ENCODE data around the gene IQCK. TPM values are rescaled to one million over a fixed set of nuclear protein-coding genes. Genes with fewer than 3 reads are reported as not detected.

The IQCK gene
- total RNA-seq, 1 donor from 2014 or later, result 1.3 TPM

- no peaks in the 10 kb centered on the region for H3K36me3 ChIP-seq (ENCODE audit: control insufficient read depth, insufficient read depth, low read length)
- no peak for TF ChIP-seq CTCF (IDR thresholded peaks at IDR 0.05; ENCODE audit: insufficient read depth, low read length, severe bottlenecking)
- H3K4me3 ChIP-seq (ENCODE audit: low read depth, low read length), result no peak overlapping the region
- H3K27me3 ChIP-seq (ENCODE audit: control insufficient read depth, insufficient read depth, low read length), result no peaks in the 10 kb centered on the region
- FAIRE-seq (no peak), DNase-seq (ENCODE audit: low read depth) (no peak)
These were observed 27.4 kb downstream of the IQCK start for GRCh38 chr16:19745286-19746010.

GRCh38 chr16:19746561-19746960 is 28.5 kb downstream of the IQCK start:
- Histone ChIP-seq H3K27me3 (ENCODE audit: control insufficient read depth, insufficient read depth, low read length) (no peaks in the 10 kb centered on the region), H3K36me3 (ENCODE audit: control insufficient read depth, insufficient read depth, low read length) (no peaks in the 10 kb centered on the region), H3K4me3 (ENCODE audit: low read depth, low read length) (no peak overlapping the region)
- TF ChIP-seq CTCF (IDR thresholded peaks at IDR 0.05; ENCODE audit: insufficient read depth, low read length, severe bottlenecking), result no peak
- FAIRE-seq (no peak), DNase-seq (ENCODE audit: low read depth) (no peak)

- peak; percentile 60 for DNase-seq (ENCODE audit: low read depth)
- no peak for FAIRE-seq
- no peaks in the 10 kb centered on the region for H3K36me3 ChIP-seq (ENCODE audit: control insufficient read depth, insufficient read depth, low read length)
- TF ChIP-seq CTCF (IDR thresholded peaks at IDR 0.05; ENCODE audit: insufficient read depth, low read length, severe bottlenecking), result no peak
- H3K4me3 ChIP-seq (ENCODE audit: low read depth, low read length), result no peak overlapping the region
- H3K27me3 ChIP-seq (ENCODE audit: control insufficient read depth, insufficient read depth, low read length), result no peaks in the 10 kb centered on the region
These were observed 30.5 kb downstream of the IQCK start for GRCh38 chr16:19748389-19749168.

GRCh38 chr16:19749571-19750080 is 31.6 kb downstream of the IQCK start:
- Histone ChIP-seq H3K4me3 (ENCODE audit: low read depth, low read length) (no peak overlapping the region), H3K27me3 (ENCODE audit: control insufficient read depth, insufficient read depth, low read length) (no peaks in the 10 kb centered on the region), H3K36me3 (ENCODE audit: control insufficient read depth, insufficient read depth, low read length) (no peaks in the 10 kb centered on the region)
- DNase-seq (ENCODE audit: low read depth), result no peak
- FAIRE-seq, result no peak
- no peak for TF ChIP-seq CTCF (IDR thresholded peaks at IDR 0.05; ENCODE audit: insufficient read depth, low read length, severe bottlenecking)

GRCh38 chr16:19751478-19752385 is 33.7 kb downstream of the IQCK start:
- no peak for TF ChIP-seq CTCF (IDR thresholded peaks at IDR 0.05; ENCODE audit: insufficient read depth, low read length, severe bottlenecking)

More at GRCh38 chr16:19751478-19752385, 33.7 kb downstream of the IQCK start:
- H3K4me3 ChIP-seq (ENCODE audit: low read depth, low read length), result no peak overlapping the region
- DNase-seq (ENCODE audit: low read depth) (no peak), FAIRE-seq (no peak)
- H3K36me3 ChIP-seq (ENCODE audit: control insufficient read depth, insufficient read depth, low read length), result no peaks in the 10 kb centered on the region
- H3K27me3 ChIP-seq (ENCODE audit: control insufficient read depth, insufficient read depth, low read length), result no peaks in the 10 kb centered on the region
